ENCODE results near the gene TRAF2.

GRCh38 chr9:136931611-136932130, 45.4 kb downstream of the TRAF2 start:
- no peak for TF ChIP-seq SMAD1 (IDR thresholded peaks at IDR 0.05; ENCODE audit: low read depth, low read length, partially characterized antibody)
- TF ChIP-seq POLR2AphosphoS5 (IDR thresholded peaks at IDR 0.05; ENCODE audit: control insufficient read depth, insufficient read depth, low read depth, low read length) = no peak
- TF ChIP-seq, protein P1, sequence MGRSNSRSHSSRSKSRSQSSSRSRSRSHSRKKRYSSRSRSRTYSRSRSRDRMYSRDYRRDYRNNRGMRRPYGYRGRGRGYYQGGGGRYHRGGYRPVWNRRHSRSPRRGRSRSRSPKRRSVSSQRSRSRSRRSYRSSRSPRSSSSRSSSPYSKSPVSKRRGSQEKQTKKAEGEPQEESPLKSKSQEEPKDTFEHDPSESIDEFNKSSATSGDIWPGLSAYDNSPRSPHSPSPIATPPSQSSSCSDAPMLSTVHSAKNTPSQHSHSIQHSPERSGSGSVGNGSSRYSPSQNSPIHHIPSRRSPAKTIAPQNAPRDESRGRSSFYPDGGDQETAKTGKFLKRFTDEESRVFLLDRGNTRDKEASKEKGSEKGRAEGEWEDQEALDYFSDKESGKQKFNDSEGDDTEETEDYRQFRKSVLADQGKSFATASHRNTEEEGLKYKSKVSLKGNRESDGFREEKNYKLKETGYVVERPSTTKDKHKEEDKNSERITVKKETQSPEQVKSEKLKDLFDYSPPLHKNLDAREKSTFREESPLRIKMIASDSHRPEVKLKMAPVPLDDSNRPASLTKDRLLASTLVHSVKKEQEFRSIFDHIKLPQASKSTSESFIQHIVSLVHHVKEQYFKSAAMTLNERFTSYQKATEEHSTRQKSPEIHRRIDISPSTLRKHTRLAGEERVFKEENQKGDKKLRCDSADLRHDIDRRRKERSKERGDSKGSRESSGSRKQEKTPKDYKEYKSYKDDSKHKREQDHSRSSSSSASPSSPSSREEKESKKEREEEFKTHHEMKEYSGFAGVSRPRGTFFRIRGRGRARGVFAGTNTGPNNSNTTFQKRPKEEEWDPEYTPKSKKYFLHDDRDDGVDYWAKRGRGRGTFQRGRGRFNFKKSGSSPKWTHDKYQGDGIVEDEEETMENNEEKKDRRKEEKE (IDR thresholded peaks at IDR 0.05; ENCODE audit: borderline replicate concordance in 1 of 2, control insufficient read depth in 1 of 2, low read depth in 2 of 2, low read length in 1 of 2) = no peak
- no peak for TF ChIP-seq HDAC6 (IDR thresholded peaks at IDR 0.05; ENCODE audit: low read depth, low read length)
- no peak for TF ChIP-seq FUS (optimal IDR thresholded peaks at IDR 0.05; ENCODE audit: low read depth, low read length)
- no peak for TF ChIP-seq TEAD2 (tag; IDR thresholded peaks at IDR 0.05)
- TF ChIP-seq ZNF224 (CRISPR knock-in tag; IDR thresholded peaks at IDR 0.05) = no peak
- no peak for TF ChIP-seq CTBP1 (IDR thresholded peaks at IDR 0.05; ENCODE audit: borderline replicate concordance)
- TF ChIP-seq STAT5B (CRISPR knock-in tag; IDR thresholded peaks at IDR 0.05) = no peak
- TF ChIP-seq, protein P2, sequence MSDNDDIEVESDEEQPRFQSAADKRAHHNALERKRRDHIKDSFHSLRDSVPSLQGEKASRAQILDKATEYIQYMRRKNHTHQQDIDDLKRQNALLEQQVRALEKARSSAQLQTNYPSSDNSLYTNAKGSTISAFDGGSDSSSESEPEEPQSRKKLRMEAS (CRISPR knock-in tag; IDR thresholded peaks at IDR 0.05) = no peak
- no peak for TF ChIP-seq SMARCE1 (IDR thresholded peaks at IDR 0.05)
- TF ChIP-seq KLF13 (tag; IDR thresholded peaks at IDR 0.05; ENCODE audit: borderline replicate concordance, low read depth) = no peak
- TF ChIP-seq CBX8 (IDR thresholded peaks at IDR 0.05; ENCODE audit: borderline replicate concordance, extremely low read depth, low read depth, low read length, poor library complexity, severe bottlenecking) = no peak
- no peak for TF ChIP-seq ATF7 (IDR thresholded peaks at IDR 0.05)
